Loucy (cell line): Measurements from ENCODE around the gene SASH3.

Experiments
- H2AFZ ChIP-seq: fragments of 200-600 bp; sonication (generic); 2 replicates; pipeline ENCODE4 v1.6.0; 2016; ENCODE audit warnings: antibody characterized with exemption, mild to moderate bottlenecking, low read length, moderate library complexity
- H3F3A ChIP-seq: fragments of 200-600 bp; 2 replicates; pipeline ENCODE4 v1.6.0; 2016; ENCODE audit warnings: antibody characterized with exemption, low read depth, mild to moderate bottlenecking
- H3K27me3 ChIP-seq: fragments of 200-600 bp; sonication (generic); 2 replicates; pipeline ENCODE4 v1.6.1; 2014; ENCODE audit warnings: low read length, mild to moderate bottlenecking; ENCODE audit not compliant: insufficient read depth, poor library complexity, severe bottlenecking
- H3K36me3 ChIP-seq: fragments of 200-600 bp; sonication (generic); 2 replicates; pipeline ENCODE4 v1.6.1; 2016; ENCODE audit warnings: low read length; ENCODE audit not compliant: insufficient read depth
- H3K4me1 ChIP-seq: fragments of 200-600 bp; sonication (generic); 2 replicates; pipeline ENCODE4 v1.5.1; 2014; ENCODE audit warnings: low read length, mild to moderate bottlenecking; ENCODE audit not compliant: insufficient read depth, poor library complexity, severe bottlenecking
- H3K4me2 ChIP-seq: fragments of 200-600 bp; sonication (generic); 2 replicates; pipeline ENCODE4 v1.6.0; 2014; ENCODE audit warnings: antibody characterized with exemption, low read length, low read depth, mild to moderate bottlenecking; ENCODE audit not compliant: poor library complexity, severe bottlenecking
- H3K4me3 ChIP-seq: fragments of 200-600 bp; sonication (generic); 2 replicates; pipeline ENCODE4 v1.5.1; 2014; ENCODE audit warnings: low read length, mild to moderate bottlenecking, mixed read lengths; ENCODE audit not compliant: poor library complexity, severe bottlenecking
- H3K79me2 ChIP-seq: fragments of 200-600 bp; sonication (generic); 2 replicates; pipeline ENCODE4 v1.6.1; 2014; ENCODE audit warnings: low read length; ENCODE audit not compliant: insufficient read depth
- H3K9ac ChIP-seq: fragments of 200-600 bp; sonication (generic); 2 replicates; pipeline ENCODE4 v1.6.0; 2014; ENCODE audit warnings: mild to moderate bottlenecking, low read depth, low read length, moderate library complexity; ENCODE audit not compliant: poor library complexity, severe bottlenecking
- H3K9me2 ChIP-seq: fragments of 200-600 bp; sonication (generic); replicated peaks from 2 replicates; pipeline ENCODE4 v1.6.1; 2016; ENCODE audit warnings: low read depth, low read length, mixed read lengths
- H3K9me3 ChIP-seq: fragments of 200-600 bp; sonication (generic); 2 replicates; pipeline ENCODE4 v1.6.1; 2014; ENCODE audit warnings: mild to moderate bottlenecking, antibody characterized with exemption, low read length, low read depth; ENCODE audit not compliant: insufficient read depth
- H4K20me1 ChIP-seq: fragments of 200-600 bp; sonication (generic); 2 replicates; pipeline ENCODE4 v1.6.0; 2014; ENCODE audit warnings: antibody characterized with exemption, low read length, mild to moderate bottlenecking; ENCODE audit not compliant: insufficient read depth, poor library complexity, severe bottlenecking
- CTCF ChIP-seq: fragments of 200-600 bp; sonication (generic); conservative IDR thresholded peaks from 2 replicates; pipeline ENCODE4 v1.5.1; 2014; ENCODE audit warnings: mild to moderate bottlenecking, antibody characterized with exemption, low read length
- EZH2phosphoT487 ChIP-seq: fragments of 200-600 bp; IDR thresholded peaks from 2 replicates; pipeline ENCODE4 v1.6.1; 2018; ENCODE audit warnings: antibody characterized with exemption, mild to moderate bottlenecking, moderate library complexity, borderline replicate concordance

Gene SASH3

GRCh38 chrX:129759576-129760061, 20.1 kb upstream of the SASH3 start:
- H3K9me3 ChIP-seq, result no peaks in the 10 kb centered on the region
- H3K79me2 ChIP-seq, result no peaks in the 10 kb centered on the region
- no peaks in the 10 kb centered on the region for H3K36me3 ChIP-seq
- peaks cover 43% of the 10 kb centered on the region for H3K4me1 ChIP-seq
- H3K9me2 ChIP-seq, result no peaks in the 10 kb centered on the region
- H3K27me3 ChIP-seq, result no peaks in the 10 kb centered on the region
- peak overlapping the region; percentile 71 for H3K4me2 ChIP-seq
- TF ChIP-seq EZH2phosphoT487 (no peak), CTCF (peak; percentile 32)
- no peaks in the 10 kb centered on the region for H4K20me1 ChIP-seq
- H3K4me3 ChIP-seq, result peak overlapping the region; percentile 54
- H3K9ac ChIP-seq, result peak overlapping the region; percentile 60
- peak overlapping the region; percentile 69 for H2AFZ ChIP-seq
- H3F3A ChIP-seq, result no peaks in the 10 kb centered on the region

GRCh38 chrX:129760155-129760554, 19.6 kb upstream of the SASH3 start:
- Histone ChIP-seq H3K27me3 (no peaks in the 10 kb centered on the region), H3K4me2 (peak overlapping the region; percentile 71), H3K9me3 (no peaks in the 10 kb centered on the region), H3K79me2 (no peaks in the 10 kb centered on the region), H3K9ac (peak overlapping the region; percentile 60), H3K36me3 (no peaks in the 10 kb centered on the region), H3K9me2 (no peaks in the 10 kb centered on the region), H3K4me1 (peaks cover 43% of the 10 kb centered on the region), H2AFZ (no peak overlapping the region; the same call in 1 of the 2 replicates), H3F3A (no peaks in the 10 kb centered on the region), H4K20me1 (no peaks in the 10 kb centered on the region), H3K4me3 (peak overlapping the region; percentile 54)
- no peak for TF ChIP-seq EZH2phosphoT487
- no peak for TF ChIP-seq CTCF

GRCh38 chrX:129760981-129761380, 18.8 kb upstream of the SASH3 start:
- H3K36me3 ChIP-seq, result no peaks in the 10 kb centered on the region
- no peaks in the 10 kb centered on the region for H3K27me3 ChIP-seq
- H3K4me3 ChIP-seq, result no peak overlapping the region
- no peaks in the 10 kb centered on the region for H4K20me1 ChIP-seq
- H3K9me3 ChIP-seq, result no peaks in the 10 kb centered on the region
- no peaks in the 10 kb centered on the region for H3K79me2 ChIP-seq
- H3F3A ChIP-seq, result no peaks in the 10 kb centered on the region
- peaks cover 44% of the 10 kb centered on the region for H3K4me1 ChIP-seq
- H3K9ac ChIP-seq, result no peak overlapping the region
- H3K9me2 ChIP-seq, result no peaks in the 10 kb centered on the region
- H3K4me2 ChIP-seq, result no peak overlapping the region
- no peak overlapping the region for H2AFZ ChIP-seq
- TF ChIP-seq CTCF, result no peak
- no peak for TF ChIP-seq EZH2phosphoT487
